ENCODE results near the gene UBAP2L. TPM values are rescaled to one million over a fixed set of nuclear protein-coding genes. Genes with fewer than 3 reads are reported as not detected.
"Not testable (repeated sequence)": the region's sequence is repeated elsewhere in the genome, so short reads cannot be mapped to it uniquely, and the experiment has no call there.

Gene UBAP2L
- total and polyA plus RNA-seq, 5 donors from 2014 or later = 40.8 to 194 (median 48.2) TPM

GRCh38 chr1:154314226-154314625 is 93.5 kb downstream of the UBAP2L start:
- H3K4me1 Mint-ChIP-seq; H3K4me3 Mint-ChIP-seq; H3K4me3 ChIP-seq (ENCODE audit: low read depth, low read length); H3K4me1 ChIP-seq (ENCODE audit: control insufficient read depth, insufficient read depth, low read length, poor library complexity, severe bottlenecking); H3K36me3 Mint-ChIP-seq; H3K36me3 ChIP-seq (ENCODE audit: control insufficient read depth, insufficient read depth, low read length); ATAC-seq (ENCODE audit: low read depth in 2 of 2); H3K27ac ChIP-seq (ENCODE audit: insufficient read depth, low read length, poor library complexity, severe bottlenecking); H3K27me3 ChIP-seq (ENCODE audit: control insufficient read depth, insufficient read depth, low read length); H3K27me3 Mint-ChIP-seq; DNase-seq; H3K27ac Mint-ChIP-seq: not testable (repeated sequence)
- peaks cover 0 to 13% (median 2%) of the 10 kb centered on the region in 7 donors for H3K9me3 Mint-ChIP-seq
- H3K9me3 ChIP-seq (ENCODE audit: control insufficient read depth in 2 of 2, low read length in 2 of 2) = peaks cover 7 to 17% of the 10 kb centered on the region in 2 experiments

GRCh38 chr1:154316704-154317103 is 95.9 kb downstream of the UBAP2L start:
- Mint-ChIP-seq H3K36me3 (peaks cover 4% of the 10 kb centered on the region), H3K9me3 (peaks cover 0 to 13% (median 2%) of the 10 kb centered on the region in 7 donors), H3K27me3 (peaks cover 8% of the 10 kb centered on the region), H3K27ac (no peak overlapping the region), H3K4me1 (no peaks in the 10 kb centered on the region), H3K4me3 (no peak overlapping the region)
- ATAC-seq (ENCODE audit: low read depth in 2 of 2) (no peak), DNase-seq (no peak)
- Histone ChIP-seq H3K4me1 (ENCODE audit: control insufficient read depth, insufficient read depth, low read length, poor library complexity, severe bottlenecking) (no peaks in the 10 kb centered on the region), H3K9me3 (ENCODE audit: control insufficient read depth in 2 of 2, low read length in 2 of 2) (peaks cover 7 to 17% of the 10 kb centered on the region in 2 experiments), H3K36me3 (ENCODE audit: control insufficient read depth, insufficient read depth, low read length) (no peaks in the 10 kb centered on the region), H3K27ac (ENCODE audit: insufficient read depth, low read length, poor library complexity, severe bottlenecking) (no peak overlapping the region), H3K27me3 (ENCODE audit: control insufficient read depth, insufficient read depth, low read length) (no peaks in the 10 kb centered on the region), H3K4me3 (ENCODE audit: low read depth, low read length) (no peak overlapping the region)

- H3K4me3 ChIP-seq (ENCODE audit: low read depth, low read length) = no peak overlapping the region
- no peak for DNase-seq
- no peaks in the 10 kb centered on the region for H3K36me3 ChIP-seq (ENCODE audit: control insufficient read depth, insufficient read depth, low read length)
- Mint-ChIP-seq H3K9me3 (peaks cover 0 to 13% (median 2%) of the 10 kb centered on the region in 7 donors), H3K4me3 (no peak overlapping the region), H3K27me3 (peaks cover 8% of the 10 kb centered on the region), H3K36me3 (peaks cover 4% of the 10 kb centered on the region), H3K4me1 (no peaks in the 10 kb centered on the region), H3K27ac (no peak overlapping the region)
- H3K9me3 ChIP-seq (ENCODE audit: control insufficient read depth in 2 of 2, low read length in 2 of 2) = peaks cover 7 to 17% of the 10 kb centered on the region in 2 experiments
- ATAC-seq (ENCODE audit: low read depth in 2 of 2) = no peak
- no peaks in the 10 kb centered on the region for H3K4me1 ChIP-seq (ENCODE audit: control insufficient read depth, insufficient read depth, low read length, poor library complexity, severe bottlenecking)
- H3K27ac ChIP-seq (ENCODE audit: insufficient read depth, low read length, poor library complexity, severe bottlenecking) = no peak overlapping the region
- no peaks in the 10 kb centered on the region for H3K27me3 ChIP-seq (ENCODE audit: control insufficient read depth, insufficient read depth, low read length)
Observed at GRCh38 chr1:154318386-154318785, 97.6 kb downstream of the UBAP2L start.

Other genes with a start within 250 kb of the UBAP2L start
- gene JTB, start 243.3 kb upstream of the UBAP2L start, total RNA-seq = 93.8 TPM
- gene JTB, start 243.3 kb upstream of the UBAP2L start, polyA plus RNA-seq = 100 to 1,000 TPM; 334 to 378 (median 356) TPM
- gene RAB13, start 234.6 kb upstream of the UBAP2L start, total RNA-seq = 0.57 TPM
- not detected for gene RAB13, start 234.6 kb upstream of the UBAP2L start, polyA plus RNA-seq
- gene RPS27, start 230.2 kb upstream of the UBAP2L start, total RNA-seq = 4,265 TPM
- over 10,000 TPM; 16,500 to 24,850 (median 17,978) TPM for gene RPS27, start 230.2 kb upstream of the UBAP2L start, polyA plus RNA-seq
- gene NUP210L, start 65.9 kb upstream of the UBAP2L start, total RNA-seq = 0.10 TPM
- under 1 TPM in 2 of 4 donors, not detected in 2; 0.02 to 0.17 TPM for gene NUP210L, start 65.9 kb upstream of the UBAP2L start, polyA plus RNA-seq
- 412 TPM for gene TPM3, start 28.9 kb upstream of the UBAP2L start, total RNA-seq
- gene TPM3, start 28.9 kb upstream of the UBAP2L start, polyA plus RNA-seq = 1,000 to 10,000 TPM in 1 of 4 donors, 100 to 1,000 TPM in 3; 780 to 1,027 (median 844) TPM
- gene CFAP141, start 14.6 kb upstream of the UBAP2L start, total RNA-seq = not detected
- gene CFAP141, start 14.6 kb upstream of the UBAP2L start, polyA plus RNA-seq = not detected
- gene HAX1, start 51.7 kb downstream of the UBAP2L start, total RNA-seq = 60.2 TPM
- gene HAX1, start 51.7 kb downstream of the UBAP2L start, polyA plus RNA-seq = 100 to 1,000 TPM; 166 to 213 (median 194) TPM
- gene AQP10, start 100.1 kb downstream of the UBAP2L start, total RNA-seq = 0.81 TPM
- not detected for gene AQP10, start 100.1 kb downstream of the UBAP2L start, polyA plus RNA-seq
- 267 TPM for gene ATP8B2, start 104.6 kb downstream of the UBAP2L start, total RNA-seq
- gene ATP8B2, start 104.6 kb downstream of the UBAP2L start, polyA plus RNA-seq = 100 to 1,000 TPM in 2 of 4 donors, 10 to 100 TPM in 2; 76.0 to 127 (median 104) TPM
- gene IL6R, start 184.4 kb downstream of the UBAP2L start, total RNA-seq = 135 TPM
- 10 to 100 TPM; 54.5 to 84.4 (median 62.2) TPM for gene IL6R, start 184.4 kb downstream of the UBAP2L start, polyA plus RNA-seq

Data from CD4-positive, CD25-positive, alpha-beta regulatory T cell (primary cell).